ENCODE data around the gene PTRH1.

Gene PTRH1

GRCh38 chr9:127712371-127712770, 3.1 kb downstream of the PTRH1 start:
- no peak overlapping the region for H3K4me3 ChIP-seq (replicated peaks in 1 of 2; ENCODE audit: low read depth in 2 of 2, low read length in 2 of 2)
- no peak for DNase-seq (ENCODE audit: low read depth in 2 of 2)
- no peak for TF ChIP-seq CTCF (IDR thresholded peaks at IDR 0.05; ENCODE audit: low read depth, low read length)

- no peak for TF ChIP-seq CTCF (IDR thresholded peaks at IDR 0.05; ENCODE audit: low read depth, low read length)
- no peak overlapping the region for H3K4me3 ChIP-seq (replicated peaks in 1 of 2; ENCODE audit: low read depth in 2 of 2, low read length in 2 of 2)
- DNase-seq (ENCODE audit: low read depth in 2 of 2), result no peak
Measured at GRCh38 chr9:127711831-127712274, 3.6 kb downstream of the PTRH1 start.

DNA sequence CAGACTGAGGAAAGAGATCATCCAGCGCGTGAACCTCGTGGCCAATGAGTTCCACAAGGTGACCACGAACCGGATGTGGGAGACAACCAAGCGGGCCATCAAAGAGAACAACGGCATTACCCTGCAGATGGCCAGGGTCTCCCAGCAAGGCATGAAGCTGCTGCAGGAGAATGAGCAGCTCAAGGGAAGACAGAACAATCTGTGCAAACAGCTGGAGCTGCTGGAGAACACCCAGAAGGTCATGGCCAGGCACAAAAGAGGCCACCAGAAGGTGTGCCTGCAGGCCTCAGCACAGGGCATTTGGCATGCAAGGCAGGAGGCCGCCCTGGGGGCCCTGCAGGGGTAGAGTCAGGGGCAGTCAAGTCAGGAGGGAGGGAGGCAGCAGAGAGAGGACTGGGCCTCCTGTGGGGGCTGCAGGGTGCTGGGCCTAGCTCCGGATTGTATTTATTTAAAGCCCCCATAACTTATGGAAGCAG, 4.2 kb downstream of the PTRH1 start:
- no peak overlapping the region for H3K4me3 ChIP-seq (replicated peaks in 1 of 2; ENCODE audit: low read depth in 2 of 2, low read length in 2 of 2)
- DNase-seq (ENCODE audit: low read depth in 2 of 2), result no peak
- no peak for TF ChIP-seq CTCF (IDR thresholded peaks at IDR 0.05; ENCODE audit: low read depth, low read length)

DNA sequence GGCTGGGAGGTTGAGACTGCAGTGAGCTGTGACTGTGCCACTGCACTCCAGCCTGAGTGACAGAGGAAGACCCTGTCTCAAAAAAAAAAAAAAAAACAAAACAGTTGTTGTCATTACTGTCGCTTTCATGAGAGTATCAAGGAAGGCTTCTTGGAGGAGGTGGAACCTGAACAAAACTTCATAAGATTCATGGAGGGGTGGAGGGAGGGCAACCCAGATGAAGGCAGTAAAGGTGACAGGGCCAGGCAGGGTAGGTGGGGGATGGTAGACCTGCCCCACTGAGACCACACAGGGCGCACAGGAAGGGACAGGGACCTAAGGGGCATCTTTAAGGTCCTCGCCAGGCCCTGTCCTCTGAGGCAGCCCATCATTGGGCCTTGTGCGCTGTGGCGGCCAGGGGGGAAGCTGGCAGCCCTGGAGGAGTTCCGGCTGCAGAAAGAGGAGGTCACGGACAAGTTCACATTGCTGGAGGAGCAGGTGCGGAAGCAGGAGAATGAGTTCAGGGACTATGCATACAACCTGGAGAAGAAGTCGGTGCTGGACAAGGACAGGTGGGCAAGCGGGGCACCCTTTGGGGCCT, 5.2 kb downstream of the PTRH1 start:
- TF ChIP-seq CTCF (IDR thresholded peaks at IDR 0.05; ENCODE audit: low read depth, low read length), result no peak
- DNase-seq (ENCODE audit: low read depth in 2 of 2), result no peak

GRCh38 chr9:127708952-127709587, 6.4 kb downstream of the PTRH1 start:
- no peak for TF ChIP-seq CTCF (IDR thresholded peaks at IDR 0.05; ENCODE audit: low read depth, low read length)
- no peak for DNase-seq (ENCODE audit: low read depth in 2 of 2)
- H3K4me3 ChIP-seq (replicated peaks in 1 of 2; ENCODE audit: low read depth in 2 of 2, low read length in 2 of 2), result no peak overlapping the region

More for the DNA sequence above, 5.2 kb downstream of the PTRH1 start:
- no peak overlapping the region for H3K4me3 ChIP-seq (replicated peaks in 1 of 2; ENCODE audit: low read depth in 2 of 2, low read length in 2 of 2)

DNA sequence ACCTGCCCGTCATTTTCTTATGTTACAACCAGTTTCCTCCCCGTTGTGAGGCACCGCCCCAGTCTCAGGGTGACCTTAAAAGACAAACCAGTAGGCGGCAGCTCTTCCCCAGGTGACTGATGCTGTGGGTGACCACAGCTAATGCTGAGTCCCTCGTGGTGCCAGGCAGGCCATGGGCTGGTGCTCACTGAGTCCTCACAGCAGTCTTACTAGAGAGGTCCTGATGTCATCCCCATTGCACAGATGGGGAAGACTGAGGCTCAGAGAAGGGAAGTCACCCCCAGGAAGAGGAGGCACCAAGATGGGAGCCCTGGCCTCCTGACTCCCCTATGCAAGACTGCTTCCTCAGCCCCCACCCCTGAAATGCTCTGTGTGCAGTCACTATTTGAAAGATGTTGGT, 7.7 kb downstream of the PTRH1 start:
- no peak for TF ChIP-seq CTCF (IDR thresholded peaks at IDR 0.05; ENCODE audit: low read depth, low read length)
- no peak overlapping the region for H3K4me3 ChIP-seq (replicated peaks in 1 of 2; ENCODE audit: low read depth in 2 of 2, low read length in 2 of 2)

More for the DNA sequence above, 7.7 kb downstream of the PTRH1 start:
- no peak for DNase-seq (ENCODE audit: low read depth in 2 of 2)

Data from cardiac fibroblast (primary cell).